Activated naive CD4-positive, alpha-beta T cell treated with anti-CD3 and anti-CD28 coated beads for 36 hours (primary cell): Measurements from ENCODE around the gene PIAS2. TPM values are rescaled to one million over a fixed set of nuclear protein-coding genes. Genes with fewer than 3 reads are reported as not detected.

Experiments used
- CTCF ChIA-PET: fragments of 350-600 bp; sonication (Branson Sonifier 250); formaldehyde crosslinking; loops from one replicate; lab custom pipeline; 2021; ENCODE audit warnings: antibody characterized with exemption; lab: Charles Lee
- DNase-seq: peaks from one replicate; pipeline ENCODE4 v3.0.0-alpha.2; 2020
- H3K27ac Mint-ChIP-seq: one replicate; pipeline ENCODE4 v1.8.0; 2021; ENCODE audit warnings: mild to moderate bottlenecking, mixed read lengths
- H3K27me3 Mint-ChIP-seq: one replicate; pipeline ENCODE4 v1.8.0; 2021; ENCODE audit warnings: low read depth, mixed read lengths
- H3K36me3 Mint-ChIP-seq: one replicate; pipeline ENCODE4 v1.8.0; 2021; ENCODE audit warnings: low read depth, mixed read lengths
- H3K4me1 Mint-ChIP-seq: one replicate; pipeline ENCODE4 v1.8.0; 2021; ENCODE audit warnings: low read depth, mixed read lengths
- H3K4me3 Mint-ChIP-seq: one replicate; pipeline ENCODE4 v1.8.0; 2021; ENCODE audit warnings: mild to moderate bottlenecking, moderate library complexity, mixed read lengths
- H3K9me3 Mint-ChIP-seq: one replicate; pipeline ENCODE4 v1.8.0; 2021; ENCODE audit warnings: mixed read lengths
- intact Hi-C: fragments of 100-400 bp; cut with micrococcal nuclease; formaldehyde crosslinking; loops from one replicate; pipeline ENCODE4 v1.15.1; 2023
- total RNA-seq, 2 experiments: library from RNA; stranded (reverse); gene quantifications; one replicate each; pipeline ENCODE4 v1.2.3, GENCODE V29; 2021

The PIAS2 gene
- total RNA-seq, 2 experiments from 2014 or later = 21.9 to 23.4 TPM

DNA sequence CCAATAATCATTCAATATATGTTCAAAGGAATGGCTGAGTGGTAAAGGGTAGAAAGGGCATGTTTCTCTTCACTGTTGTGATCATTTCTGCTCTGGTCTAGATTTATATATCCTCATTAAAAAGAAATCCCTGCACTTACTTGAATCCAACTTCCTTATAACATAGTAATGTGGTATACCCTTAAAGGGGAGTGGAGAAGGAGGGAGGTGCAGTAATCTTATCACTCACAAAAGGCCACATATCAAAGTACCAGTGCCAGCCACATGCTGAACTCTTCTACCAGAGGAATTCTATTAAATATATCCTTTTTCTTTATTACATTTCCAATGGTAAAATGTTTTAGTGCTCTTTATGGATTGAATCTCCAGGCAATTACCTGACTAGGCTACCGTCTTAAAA lies 3.3 kb upstream of the PIAS2 start:
- intact Hi-C loops = no loop called here
- CTCF ChIA-PET = no interaction called here

DNA sequence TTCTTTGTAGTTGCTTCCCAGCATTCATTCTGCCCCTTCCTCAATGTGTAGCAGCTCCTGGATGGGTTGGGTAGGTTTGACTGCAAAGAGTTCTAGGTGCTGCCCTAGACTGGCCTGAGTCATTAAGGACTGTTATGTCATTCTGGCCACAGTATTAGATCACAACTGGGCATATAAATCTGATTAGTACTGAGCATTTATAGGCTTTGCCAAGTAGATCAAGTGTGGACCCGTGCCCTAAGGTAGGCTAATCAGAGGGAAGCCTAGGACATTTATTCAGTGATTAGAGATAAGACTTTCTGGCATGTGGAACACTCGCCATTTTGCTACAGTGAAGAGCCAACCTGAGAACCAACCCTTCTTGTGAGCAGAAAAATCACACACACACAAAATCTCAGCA lies 2.8 kb upstream of the PIAS2 start:
- Mint-ChIP-seq H3K27me3 (no peaks in the 10 kb centered on the region), H3K9me3 (peaks cover 4% of the 10 kb centered on the region), H3K36me3 (no peaks in the 10 kb centered on the region), H3K27ac (no peak overlapping the region), H3K4me3 (no peak overlapping the region), H3K4me1 (peaks cover 25% of the 10 kb centered on the region)
- CTCF ChIA-PET = no interaction called here
- intact Hi-C loops = no loop called here
- no peak for DNase-seq

More for the DNA sequence above, 3.3 kb upstream of the PIAS2 start:
- Mint-ChIP-seq H3K27ac (no peak overlapping the region), H3K27me3 (no peaks in the 10 kb centered on the region), H3K4me1 (peaks cover 19% of the 10 kb centered on the region), H3K36me3 (no peaks in the 10 kb centered on the region), H3K9me3 (peaks cover 4% of the 10 kb centered on the region), H3K4me3 (no peak overlapping the region)
- DNase-seq = no peak

DNA sequence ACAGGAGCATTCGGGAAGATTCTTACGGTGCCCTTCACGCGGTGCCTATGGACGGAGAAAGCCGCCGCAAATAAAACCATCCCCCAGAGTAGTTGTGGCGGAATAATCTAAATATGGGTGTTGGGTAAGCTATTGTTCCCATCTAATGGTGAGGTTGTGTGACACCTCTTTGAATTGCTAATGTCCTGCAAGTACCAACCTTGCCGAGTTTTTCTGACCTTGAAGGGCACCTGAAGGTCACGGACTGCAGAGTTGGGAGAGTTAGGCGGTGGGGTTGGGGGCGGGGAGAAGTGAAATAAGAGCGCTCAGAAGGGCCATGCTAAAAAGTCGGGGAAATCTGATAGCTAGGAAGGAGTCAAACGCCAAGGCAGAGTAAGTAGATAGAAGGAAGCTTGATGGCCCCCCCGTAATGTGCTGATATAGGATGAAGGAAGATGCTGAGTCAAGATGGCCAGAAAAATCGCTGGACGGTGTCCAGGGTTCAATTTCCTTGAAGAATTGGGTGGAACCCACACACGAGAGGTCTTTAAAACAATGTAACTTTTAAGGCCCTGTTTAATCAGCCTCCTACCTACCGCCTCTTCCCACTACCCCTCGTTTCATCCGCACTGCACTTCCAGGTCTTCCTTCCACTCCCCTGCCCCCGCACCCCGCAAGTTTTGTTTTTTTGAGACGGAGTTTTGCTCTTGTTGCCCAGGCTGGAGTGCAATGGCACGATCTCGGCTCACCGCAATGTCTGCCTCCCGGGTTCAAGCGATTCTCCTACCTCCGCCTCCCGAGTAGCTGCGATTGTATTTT lies 695 bp upstream of the PIAS2 start:
- peak; percentile 29 for DNase-seq
- no peaks in the 10 kb centered on the region for H3K36me3 Mint-ChIP-seq
- no peaks in the 10 kb centered on the region for H3K27me3 Mint-ChIP-seq
- peaks cover 44% of the 10 kb centered on the region for H3K4me1 Mint-ChIP-seq
- H3K9me3 Mint-ChIP-seq = no peaks in the 10 kb centered on the region
- peak overlapping the region; percentile 86 for H3K4me3 Mint-ChIP-seq
- CTCF ChIA-PET = no interaction called here
- intact Hi-C loops = loop anchor here (1.0 to 10.0 kb wide), 8 partner anchors 27 to 821 kb away; partner anchors contain the start of genes ATP5F1A, HDHD2 and ST8SIA5
- H3K27ac Mint-ChIP-seq = peak overlapping the region; percentile 86

DNA sequence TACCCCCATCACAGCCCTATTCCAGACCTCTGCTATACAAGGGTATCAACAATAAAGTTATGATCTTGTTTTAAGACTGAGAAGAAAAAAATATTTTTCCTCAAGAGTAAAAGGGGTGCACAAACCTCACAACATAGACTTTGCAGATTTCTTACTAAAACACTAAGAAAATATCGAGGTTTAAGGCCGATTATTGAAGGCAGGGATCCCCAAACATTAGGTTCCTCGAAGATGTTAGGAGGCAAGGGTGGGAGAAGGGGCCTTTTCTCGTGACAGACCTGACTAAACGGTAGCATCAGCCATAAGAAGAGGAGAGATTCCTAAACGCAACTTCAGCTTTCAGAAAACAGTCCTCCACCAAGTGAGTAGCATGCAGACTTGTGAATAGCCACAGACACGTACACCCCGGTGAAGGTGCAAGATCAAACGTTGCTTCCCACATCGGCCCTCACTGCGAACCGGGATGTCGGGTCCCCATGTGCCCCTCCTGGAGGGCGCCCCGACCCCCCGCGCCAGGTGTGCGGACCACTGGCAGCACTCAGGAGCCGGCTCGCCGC lies 678 bp downstream of the PIAS2 start:
- H3K9me3 Mint-ChIP-seq = no peaks in the 10 kb centered on the region
- no peaks in the 10 kb centered on the region for H3K36me3 Mint-ChIP-seq
- H3K4me1 Mint-ChIP-seq = peaks cover 48% of the 10 kb centered on the region
- CTCF ChIA-PET = no interaction called here
- DNase-seq = peak; percentile 39
- H3K27me3 Mint-ChIP-seq = no peaks in the 10 kb centered on the region
- peak overlapping the region; percentile 80 for H3K4me3 Mint-ChIP-seq
- H3K27ac Mint-ChIP-seq = peak overlapping the region; percentile 67
- intact Hi-C loops = loop anchor here (1.0 to 10.0 kb wide), 8 partner anchors 25 to 819 kb away; partner anchors contain the start of genes ATP5F1A, HDHD2 and ST8SIA5

DNA sequence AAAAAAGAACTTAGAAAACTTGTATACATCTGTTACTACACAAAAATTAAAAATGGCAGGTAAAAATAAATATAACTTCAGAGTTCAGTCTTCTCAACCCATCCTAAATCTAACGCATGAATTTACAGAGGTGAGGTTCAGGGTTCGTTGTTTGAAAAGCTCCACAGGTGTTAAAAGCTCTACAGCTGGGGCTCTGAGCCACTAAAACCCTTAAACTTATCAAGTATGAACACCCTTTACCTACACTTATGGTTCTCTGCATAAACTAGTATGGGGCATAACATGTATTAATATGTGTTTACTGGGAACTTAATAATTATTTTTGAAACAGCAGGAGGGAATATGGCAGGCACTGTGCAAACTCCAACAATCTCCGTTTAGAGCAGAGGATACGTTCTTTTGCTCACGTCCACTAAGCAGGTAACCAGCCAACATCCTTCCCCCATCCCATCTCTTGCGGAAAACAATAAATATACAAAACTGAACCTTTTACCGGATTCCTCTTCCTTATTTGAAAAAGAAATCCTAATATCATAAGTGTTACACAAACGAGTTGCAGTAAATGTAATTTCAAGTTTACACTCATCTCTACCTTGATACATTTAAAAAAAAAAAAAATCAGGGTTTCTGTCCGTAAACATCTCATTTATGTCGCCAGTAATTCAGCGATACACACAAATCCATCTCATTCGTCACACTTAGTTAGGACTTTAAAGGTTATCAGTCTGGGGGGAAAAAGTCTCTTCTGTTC lies 1.3 kb downstream of the PIAS2 start:
- Mint-ChIP-seq H3K4me1 (peaks cover 48% of the 10 kb centered on the region), H3K27ac (peak overlapping the region; percentile 67)
- CTCF ChIA-PET = interaction anchor here (0.6 kb wide), 1 partner anchor 100 kb away, joined by 4 read pairs; no protein-coding TSS in a partner anchor

GRCh38 chr18:46910856-46911255 lies 6.5 kb downstream of the PIAS2 start:
- intact Hi-C loops = loop anchor here (10.0 kb wide), 1 partner anchor 156 kb away; the partner anchor contains the start of gene ST8SIA5
- no peak overlapping the region for H3K4me3 Mint-ChIP-seq

More for the DNA sequence above, 1.3 kb downstream of the PIAS2 start:
- no peak for DNase-seq
- no peaks in the 10 kb centered on the region for H3K27me3 Mint-ChIP-seq
- intact Hi-C loops = loop anchor here (2.0 to 10.0 kb wide), 6 partner anchors 31 to 819 kb away; partner anchors contain the start of genes ATP5F1A and ST8SIA5
- no peaks in the 10 kb centered on the region for H3K9me3 Mint-ChIP-seq
- H3K36me3 Mint-ChIP-seq = no peaks in the 10 kb centered on the region
- H3K4me3 Mint-ChIP-seq = peak overlapping the region; percentile 80

DNA sequence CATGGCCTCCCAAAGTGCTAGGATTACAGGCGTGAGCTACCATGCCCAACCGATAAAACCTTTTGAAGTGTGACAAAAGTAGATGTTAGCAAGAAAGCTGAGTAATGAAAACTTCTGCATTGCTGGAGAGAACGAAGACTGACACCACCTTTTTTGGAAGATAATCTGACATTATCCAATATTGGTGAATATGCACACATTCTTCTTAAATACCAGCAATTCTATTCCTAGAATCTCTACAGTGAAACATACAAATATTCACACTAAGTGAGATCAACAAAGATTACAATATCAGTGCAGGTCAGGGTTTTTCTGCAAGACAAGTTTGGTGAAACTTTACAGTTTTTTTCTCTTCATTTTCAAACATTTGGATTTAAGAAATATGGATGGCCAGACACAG lies 7.8 kb downstream of the PIAS2 start:
- no peak overlapping the region for H3K4me3 Mint-ChIP-seq
- intact Hi-C loops = no loop called here
- no peaks in the 10 kb centered on the region for H3K27me3 Mint-ChIP-seq
- CTCF ChIA-PET = no interaction called here
- peaks cover 4% of the 10 kb centered on the region for H3K9me3 Mint-ChIP-seq
- no peak for DNase-seq
- H3K36me3 Mint-ChIP-seq = peaks cover 15% of the 10 kb centered on the region
- peaks cover 31% of the 10 kb centered on the region for H3K4me1 Mint-ChIP-seq
- H3K27ac Mint-ChIP-seq = no peak overlapping the region

More at GRCh38 chr18:46910856-46911255, 6.5 kb downstream of the PIAS2 start:
- Mint-ChIP-seq H3K27me3 (no peaks in the 10 kb centered on the region), H3K36me3 (peaks cover 14% of the 10 kb centered on the region), H3K27ac (no peak overlapping the region), H3K4me1 (peaks cover 39% of the 10 kb centered on the region), H3K9me3 (peaks cover 2% of the 10 kb centered on the region)
- no peak for DNase-seq
- CTCF ChIA-PET = no interaction called here

GRCh38 chr18:46903406-46903805 lies 13.9 kb downstream of the PIAS2 start:
- DNase-seq = no peak
- intact Hi-C loops = no loop called here
- H3K9me3 Mint-ChIP-seq = peaks cover 4% of the 10 kb centered on the region
- no peaks in the 10 kb centered on the region for H3K27me3 Mint-ChIP-seq
- CTCF ChIA-PET = interaction anchor here (0.7 kb wide), 1 partner anchor 11 kb away, joined by 4 read pairs; no protein-coding TSS in a partner anchor
- peaks cover 36% of the 10 kb centered on the region for H3K36me3 Mint-ChIP-seq
- H3K27ac Mint-ChIP-seq = no peak overlapping the region
- peaks cover 22% of the 10 kb centered on the region for H3K4me1 Mint-ChIP-seq
- no peak overlapping the region for H3K4me3 Mint-ChIP-seq

DNA sequence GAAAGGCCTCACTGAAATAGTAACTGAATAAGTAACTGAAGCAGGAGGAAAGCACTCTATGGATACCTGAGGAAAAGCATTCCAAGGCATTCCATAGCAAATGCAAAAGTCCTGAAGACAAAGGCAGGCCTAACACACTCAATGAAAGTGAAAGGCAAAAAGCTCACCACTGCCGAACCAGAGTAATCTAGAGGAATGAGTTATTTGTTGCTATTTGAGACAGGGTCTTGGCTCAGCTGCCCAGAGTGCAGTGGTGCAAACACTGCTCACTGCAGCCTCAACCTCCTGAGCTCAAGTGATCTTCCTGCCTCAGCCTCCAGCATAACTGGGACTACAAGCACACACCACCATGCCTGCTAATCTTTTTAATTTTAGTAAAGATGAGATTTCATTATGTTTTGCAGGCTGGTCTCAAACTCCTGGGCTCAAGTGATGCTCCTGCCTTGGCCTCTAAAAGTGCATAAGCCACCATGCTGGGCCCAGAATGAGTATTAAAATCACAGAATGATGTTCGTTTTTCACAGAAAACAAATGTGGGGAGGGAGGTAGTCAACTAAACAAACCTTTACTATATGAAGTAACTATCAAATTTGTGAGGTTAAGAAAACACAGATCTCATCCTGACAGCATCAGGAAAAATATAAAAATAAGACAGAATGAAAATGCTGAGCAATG lies 17.9 kb downstream of the PIAS2 start:
- DNase-seq = no peak
- no peaks in the 10 kb centered on the region for H3K27me3 Mint-ChIP-seq
- CTCF ChIA-PET = interaction anchor here (1.4 kb wide), 1 partner anchor 9 kb away, joined by 3 read pairs; no protein-coding TSS in a partner anchor
- H3K4me1 Mint-ChIP-seq = peaks cover 15% of the 10 kb centered on the region
- H3K36me3 Mint-ChIP-seq = peaks cover 36% of the 10 kb centered on the region
- intact Hi-C loops = no loop called here
- H3K4me3 Mint-ChIP-seq = no peak overlapping the region
- H3K9me3 Mint-ChIP-seq = no peaks in the 10 kb centered on the region
- no peak overlapping the region for H3K27ac Mint-ChIP-seq

DNA sequence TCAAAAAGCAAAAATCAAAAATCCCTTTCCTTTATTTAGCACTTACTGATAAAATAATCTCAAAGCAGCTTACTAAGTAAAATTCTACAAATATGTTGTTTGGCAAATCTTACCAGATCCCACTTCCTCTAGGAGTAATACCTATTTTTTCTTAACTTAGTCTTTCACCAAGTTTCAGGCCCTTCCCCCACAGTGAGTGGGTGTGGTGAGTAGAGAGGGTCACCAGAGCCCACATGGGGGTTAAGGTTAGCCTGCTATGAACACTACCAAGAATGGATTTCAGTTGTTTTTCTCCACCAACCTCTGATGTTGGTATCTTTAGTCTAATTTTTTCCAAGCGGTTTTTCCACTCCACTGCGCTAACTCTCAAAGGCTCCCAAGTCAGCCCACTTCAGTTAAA lies 23.2 kb downstream of the PIAS2 start:
- Mint-ChIP-seq H3K4me1 (peaks cover 40% of the 10 kb centered on the region), H3K36me3 (peaks cover 40% of the 10 kb centered on the region), H3K27me3 (no peaks in the 10 kb centered on the region), H3K4me3 (no peak overlapping the region), H3K27ac (no peak overlapping the region), H3K9me3 (peaks cover 6% of the 10 kb centered on the region)
- CTCF ChIA-PET = interaction anchor here (0.6 kb wide), 1 partner anchor 78 kb away, joined by 3 read pairs; no protein-coding TSS in a partner anchor
- DNase-seq = peak; percentile 6
- intact Hi-C loops = no loop called here

- H3K36me3 Mint-ChIP-seq = peaks cover 47% of the 10 kb centered on the region
- peaks cover 40% of the 10 kb centered on the region for H3K4me1 Mint-ChIP-seq
- CTCF ChIA-PET = no interaction called here
- H3K27ac Mint-ChIP-seq = no peak overlapping the region
- no peak for DNase-seq
- H3K9me3 Mint-ChIP-seq = peaks cover 11% of the 10 kb centered on the region
- no peak overlapping the region for H3K4me3 Mint-ChIP-seq
- H3K27me3 Mint-ChIP-seq = no peaks in the 10 kb centered on the region
- intact Hi-C loops = no loop called here
Observed at GRCh38 chr18:46893360-46893759, 23.9 kb downstream of the PIAS2 start.
